Adrenal gland (tissue), 12 donors: ENCODE measurements around the gene INHBE. TPM values are rescaled to one million over a fixed set of nuclear protein-coding genes. Genes with fewer than 3 reads are reported as not detected.

ENCODE experiments used
- DNase-seq, 7 donors: peaks; one replicate each; pipeline ENCODE4 v3.0.0-alpha.2; 2019 to 2020
- H3K27ac ChIP-seq, 5 donors: fragments of 200-600 bp; sonication (generic) in 4 of 5; 1 replicate in 3 of 5; 2 replicates in 2 of 5; pipeline versions ENCODE4 v1.5.1 to v1.8.0; 2016 to 2020; ENCODE audit warnings: mild to moderate bottlenecking in 1 of 5
- H3K27me3 ChIP-seq: fragments of 200-600 bp; 2 replicates; pipeline ENCODE4 v1.8.0; 2021
- H3K36me3 ChIP-seq, 2 donors: fragments of 200-600 bp; replicated peaks in 1 of 2; 1 replicate in 1 of 2; 2 replicates in 1 of 2; pipeline versions ENCODE4 v1.5.1 to v1.8.0; 2018 to 2022
- H3K4me1 ChIP-seq, 2 donors: fragments of 200-600 bp; replicated peaks in 1 of 2; 1 replicate in 1 of 2; 2 replicates in 1 of 2; pipeline versions ENCODE4 v1.5.1 to v1.8.0; 2018 to 2021
- H3K4me3 ChIP-seq, 4 donors: fragments of 200-600 bp; sonication (generic) in 3 of 4; one replicate each; pipeline ENCODE4 v1.5.1; 2016 to 2018
- H3K9me3 ChIP-seq, 3 donors: fragments of 200-600 bp; sonication (generic) in 1 of 3; replicated peaks in 1 of 3; 1 replicate in 2 of 3; 2 replicates in 1 of 3; pipeline versions ENCODE4 v1.5.1 to v1.8.0; 2016 to 2021
- POLR2A ChIP-seq, 2 donors: fragments of 450-650 bp; IDR thresholded peaks; one replicate each; pipeline ENCODE4 v1.6.1; 2017; ENCODE audit warnings: antibody characterized with exemption in 2 of 2, mild to moderate bottlenecking in 2 of 2, moderate library complexity in 1 of 2
- WGBS, 4 donors: extraction: QIAGEN DNeasy Blood & Tissue Kit in 2 of 4; methylation state at CpG; one replicate each; pipeline versions ENCODE4 v1.1.5 to v1.1.7; 2013 to 2017; 5-methylcytosine and 5-hydroxymethylcytosine counted together
- intact Hi-C, 2 donors: fragments of 100-400 bp; cut with DNase I; formaldehyde crosslinking; loops; one replicate each; pipeline versions ENCODE4 v1.14.1 to v1.15.0; 2022 to 2023
- polyA plus RNA-seq, 3 donors: library from polyadenylated mRNA; stranded (reverse); fragments of 200-250 nt in 2 of 3; fragments of 350-450 nt in 1 of 3; fragmentation: Illumina TruSeq in 1 of 3; extraction: RNeasy Lipid Tissue Mini Kit (QIAGEN cat#74804) in 1 of 3; gene quantifications; one replicate each; pipeline ENCODE4 v1.2.3, GENCODE V29; 2013 to 2014
- total RNA-seq, 9 donors: library from RNA; depleted of rRNA in 4 of 9; stranded (reverse); fragments of >200 nt in 4 of 9; fragments of 120-200 nt in 1 of 9; fragmentation: NEBNext Ultra II Directional in 1 of 9; extraction: Animal tissue kit (Norgen Biotek cat#: 25700) in 1 of 9; gene quantifications; one replicate each; pipeline versions ENCODE4 v1.1.0 to v1.2.4, GENCODE V29; 2013 to 2023
- TF ChIP-seq, protein P1 (sequence below), 6 experiments: fragments of 450-650 bp in 4 of 6; fragments of 200-600 bp in 2 of 6; sonication (generic) in 1 of 6; IDR thresholded peaks; 1 replicate in 5 of 6; 2 replicates in 1 of 6; pipeline versions ENCODE4 v1.5.1 to v1.8.0; 2016 to 2021; ENCODE audit warnings: antibody characterized with exemption in 6 of 6, mild to moderate bottlenecking in 2 of 6, moderate library complexity in 1 of 6
- donor health status: healthy with polysubstance abuse.
- donor health status: Bipolar disorder and iron deficiency.
- donor health status: DM: yes; HTN: yes; CAD: no.
- donor health status: DM: no; HTN: no; CAD: no.
- donor health status: DM: no; HTN: no; CAD: no.
- donor health status: DM: yes; HTN: yes; CAD: no.

Gene INHBE
- total and polyA plus RNA-seq, 12 donors, result 0.11 TPM; not detected in 11

DNA sequence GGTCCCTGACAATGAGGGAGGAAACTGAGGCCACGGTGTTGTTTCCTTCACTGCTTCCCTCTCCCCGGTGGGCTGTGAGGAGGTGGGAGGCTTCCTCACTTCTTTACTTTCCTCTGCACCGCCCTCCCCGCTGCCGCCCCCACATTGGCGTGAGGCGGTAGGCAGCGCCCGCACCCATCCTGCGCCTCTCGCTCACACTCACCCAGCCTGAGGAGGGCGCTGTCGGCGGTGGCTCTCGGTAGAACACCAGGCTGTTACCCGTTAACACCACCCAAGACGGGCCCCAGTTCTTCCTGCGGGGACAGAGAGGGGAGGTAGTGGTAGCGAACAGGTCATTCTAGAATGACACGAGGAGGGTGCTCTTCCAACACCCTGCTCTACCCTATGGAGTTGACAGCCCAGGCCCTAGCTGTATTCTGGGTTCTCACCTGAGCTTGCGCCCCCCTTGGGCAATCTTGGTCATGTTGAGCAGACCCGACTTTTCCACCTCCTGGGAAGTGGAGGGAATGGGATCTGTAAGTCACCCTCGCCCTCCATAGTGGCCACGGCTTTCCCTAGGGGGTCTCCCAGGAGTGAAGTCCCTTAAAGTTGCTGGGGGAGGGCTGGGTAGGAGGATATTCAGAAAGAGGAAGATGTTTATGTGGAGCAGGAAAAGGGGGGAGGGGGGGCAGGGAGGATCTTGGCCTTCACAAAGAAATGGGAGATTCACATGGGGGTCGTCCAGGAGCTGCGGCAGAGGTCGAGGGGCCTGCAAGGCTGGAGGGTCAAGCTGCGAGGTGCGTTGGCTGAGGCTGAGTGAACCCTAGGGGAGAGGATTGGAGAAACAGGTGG is 21.3 kb downstream of the INHBE start:
- Histone ChIP-seq H3K27me3 (peaks cover 26% of the 10 kb centered on the region), H3K4me1 (peaks cover 11 to 14% of the 10 kb centered on the region in 2 donors), H3K9me3 (no peaks in the 10 kb centered on the region), H3K36me3 (no peaks in the 10 kb centered on the region), H3K4me3 (peak overlapping the region in 2 of 4 donors; percentile 7 to 49), H3K27ac (peak overlapping the region in 1 of 5 donors; percentile 86)
- no peak for DNase-seq
- 16 to 25% (median 17%) methylated on average over 12 to 29 of the region's 29 CpGs for WGBS, 4 donors
- TF ChIP-seq POLR2A (IDR thresholded peaks at IDR 0.05), result no peak
- TF ChIP-seq, protein P1, sequence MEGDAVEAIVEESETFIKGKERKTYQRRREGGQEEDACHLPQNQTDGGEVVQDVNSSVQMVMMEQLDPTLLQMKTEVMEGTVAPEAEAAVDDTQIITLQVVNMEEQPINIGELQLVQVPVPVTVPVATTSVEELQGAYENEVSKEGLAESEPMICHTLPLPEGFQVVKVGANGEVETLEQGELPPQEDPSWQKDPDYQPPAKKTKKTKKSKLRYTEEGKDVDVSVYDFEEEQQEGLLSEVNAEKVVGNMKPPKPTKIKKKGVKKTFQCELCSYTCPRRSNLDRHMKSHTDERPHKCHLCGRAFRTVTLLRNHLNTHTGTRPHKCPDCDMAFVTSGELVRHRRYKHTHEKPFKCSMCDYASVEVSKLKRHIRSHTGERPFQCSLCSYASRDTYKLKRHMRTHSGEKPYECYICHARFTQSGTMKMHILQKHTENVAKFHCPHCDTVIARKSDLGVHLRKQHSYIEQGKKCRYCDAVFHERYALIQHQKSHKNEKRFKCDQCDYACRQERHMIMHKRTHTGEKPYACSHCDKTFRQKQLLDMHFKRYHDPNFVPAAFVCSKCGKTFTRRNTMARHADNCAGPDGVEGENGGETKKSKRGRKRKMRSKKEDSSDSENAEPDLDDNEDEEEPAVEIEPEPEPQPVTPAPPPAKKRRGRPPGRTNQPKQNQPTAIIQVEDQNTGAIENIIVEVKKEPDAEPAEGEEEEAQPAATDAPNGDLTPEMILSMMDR (IDR thresholded peaks at IDR 0.05), result peak in 2 of 6 experiments; percentile 14
- intact Hi-C loops, result no loop called here

DNA sequence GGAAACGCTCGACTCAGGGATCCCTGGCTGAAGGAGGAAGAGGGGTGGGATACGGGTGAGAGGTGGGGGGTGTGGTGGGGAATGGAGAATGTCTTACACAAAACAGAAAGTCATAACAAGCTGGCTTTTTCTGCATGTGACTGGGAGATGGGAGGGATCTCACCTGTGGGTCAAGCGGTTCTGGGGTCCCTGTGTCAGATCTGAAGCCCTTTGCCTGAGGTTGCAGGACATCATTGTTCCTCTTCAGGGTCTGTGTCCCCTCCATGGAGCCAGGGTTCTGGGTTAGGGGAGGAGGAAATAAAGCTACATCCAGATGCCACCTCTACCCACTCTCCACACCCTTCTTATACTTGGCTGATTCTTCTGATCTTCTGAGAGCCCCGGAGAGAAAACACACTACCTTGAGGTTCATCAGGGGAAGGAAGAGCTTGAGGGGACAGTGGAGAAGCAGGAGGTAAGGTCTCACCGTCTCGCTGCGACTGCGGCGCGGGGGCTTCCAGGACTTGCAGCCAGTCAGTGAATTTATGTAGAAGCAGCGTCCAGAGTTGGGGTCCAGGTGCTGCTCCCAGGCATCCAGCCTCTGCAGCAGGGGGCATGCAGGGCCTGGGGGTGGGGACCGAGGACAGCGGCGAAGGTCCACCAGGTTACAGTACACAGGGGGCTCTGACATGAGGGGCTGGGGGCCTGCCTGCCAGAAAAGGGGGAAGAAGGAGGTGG is 22.0 kb downstream of the INHBE start:
- TF ChIP-seq, protein P1 (IDR thresholded peaks at IDR 0.05), result no peak
- no peak for TF ChIP-seq POLR2A (IDR thresholded peaks at IDR 0.05)
- no peaks in the 10 kb centered on the region for H3K36me3 ChIP-seq
- peak overlapping the region in 2 of 5 donors; percentile 68 to 86 for H3K27ac ChIP-seq
- peaks cover 26% of the 10 kb centered on the region for H3K27me3 ChIP-seq
- no peak for DNase-seq
- 71 to 84% (median 75%) methylated on average over 15 of the region's 15 CpGs for WGBS, 4 donors
- intact Hi-C loops, result no loop called here
- H3K4me1 ChIP-seq, result peaks cover 11 to 14% of the 10 kb centered on the region in 2 donors
- peak overlapping the region in 1 of 4 donors; percentile 49 for H3K4me3 ChIP-seq
- no peaks in the 10 kb centered on the region for H3K9me3 ChIP-seq

DNA sequence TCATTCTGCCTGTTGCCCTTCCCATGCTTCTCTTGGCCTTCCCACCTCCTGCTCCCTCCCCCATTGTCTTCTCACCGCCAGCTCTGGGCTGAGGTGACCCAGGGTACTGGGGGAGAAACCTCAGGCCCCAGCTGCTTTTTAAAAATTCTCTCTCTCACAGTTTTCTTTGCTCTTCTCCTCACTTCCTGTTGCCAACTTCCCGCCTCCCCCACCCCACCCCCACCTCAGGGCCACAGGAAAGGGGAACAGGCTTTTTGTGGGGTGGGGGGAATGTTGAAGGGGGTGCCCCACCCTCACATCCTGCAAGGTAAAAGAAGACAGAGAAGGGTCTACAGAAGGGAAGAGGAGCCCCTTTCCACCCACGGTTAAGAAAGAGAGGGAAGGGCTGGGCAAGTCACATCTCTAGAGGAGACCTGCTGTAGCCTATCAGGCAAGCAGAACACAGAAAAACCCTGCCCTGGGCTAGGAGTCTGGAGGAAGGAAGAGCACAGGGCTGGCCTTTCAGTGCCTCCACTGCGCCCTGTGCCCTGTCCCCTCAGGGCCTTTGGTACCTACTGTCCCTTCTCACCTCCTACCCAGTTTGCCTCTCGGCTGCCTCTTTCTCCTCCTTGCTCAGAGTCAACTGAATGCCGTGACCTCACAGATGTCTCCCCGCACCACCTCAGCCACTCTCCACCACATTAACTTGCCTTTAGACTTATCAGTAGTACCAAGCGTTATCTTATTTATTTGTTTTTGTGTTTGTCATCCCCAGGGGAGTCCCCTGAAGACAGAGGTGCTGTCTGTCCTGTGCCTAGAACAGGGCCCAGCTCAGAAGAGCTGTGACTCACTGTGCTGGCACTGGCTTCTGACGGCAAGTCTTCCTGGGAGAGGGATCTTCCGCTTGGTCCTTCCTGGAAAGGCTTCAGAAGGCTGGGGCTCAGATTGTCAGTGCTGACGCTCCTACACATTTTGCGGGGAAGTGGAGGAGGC is 22.9 kb downstream of the INHBE start:
- TF ChIP-seq, protein P1 (IDR thresholded peaks at IDR 0.05), result no peak
- TF ChIP-seq POLR2A (IDR thresholded peaks at IDR 0.05), result peak in 1 of 2 donors; percentile 6
- 51 to 70% (median 55%) methylated on average over 11 to 12 of the region's 12 CpGs for WGBS, 4 donors
- H3K9me3 ChIP-seq, result no peaks in the 10 kb centered on the region
- H3K36me3 ChIP-seq, result no peaks in the 10 kb centered on the region
- H3K4me3 ChIP-seq, result peak overlapping the region in 1 of 4 donors; percentile 49
- peaks cover 26% of the 10 kb centered on the region for H3K27me3 ChIP-seq
- peaks cover 11 to 14% of the 10 kb centered on the region in 2 donors for H3K4me1 ChIP-seq
- DNase-seq, result peak in 5 of 7 donors; percentile 49 to 66 (median 57)
- intact Hi-C loops, result no loop called here
- peak overlapping the region in 4 of 5 donors; percentile 11 to 86 (median 60) for H3K27ac ChIP-seq
